ENCODE data around the gene ATP6V1E1.

ATP6V1E1 gene

DNA sequence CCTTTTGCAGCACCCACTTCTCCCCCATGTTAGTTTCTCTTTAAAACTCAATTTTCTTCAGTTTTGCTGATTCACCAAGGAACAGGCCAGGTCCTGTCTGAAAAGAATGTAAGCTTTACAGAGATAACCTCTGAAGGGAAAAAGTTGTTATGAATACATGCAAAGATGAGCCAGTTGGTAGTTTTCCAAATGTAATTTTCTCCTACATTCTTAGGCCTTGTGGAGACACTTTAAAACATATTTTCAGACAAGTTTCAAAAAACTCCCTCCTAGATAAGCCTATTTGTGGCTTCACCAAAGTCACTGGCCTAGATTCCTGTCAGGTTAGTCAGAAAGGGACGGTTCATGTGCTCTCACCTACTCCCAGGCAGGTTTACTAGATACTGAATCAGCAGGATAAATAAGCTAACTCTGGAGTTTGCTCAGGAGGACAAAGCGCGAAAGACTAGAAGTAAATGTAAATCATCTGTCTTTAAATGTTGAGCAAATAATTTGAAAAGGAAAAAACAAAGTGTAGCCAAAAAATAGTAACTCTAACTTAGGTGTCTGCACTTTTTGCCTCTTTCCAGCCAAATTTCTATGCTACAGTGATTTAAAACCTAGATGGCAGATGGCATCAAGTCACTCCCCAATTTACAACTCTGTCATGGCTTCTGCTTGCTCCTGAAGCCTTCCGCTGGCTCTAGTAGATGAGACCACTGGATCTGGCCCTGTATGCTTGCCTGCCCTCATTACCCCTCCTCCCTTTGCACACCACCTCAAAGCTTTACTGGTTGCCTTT lies 4.9 kb upstream of the ATP6V1E1 start:
- no peak for DNase-seq

DNA sequence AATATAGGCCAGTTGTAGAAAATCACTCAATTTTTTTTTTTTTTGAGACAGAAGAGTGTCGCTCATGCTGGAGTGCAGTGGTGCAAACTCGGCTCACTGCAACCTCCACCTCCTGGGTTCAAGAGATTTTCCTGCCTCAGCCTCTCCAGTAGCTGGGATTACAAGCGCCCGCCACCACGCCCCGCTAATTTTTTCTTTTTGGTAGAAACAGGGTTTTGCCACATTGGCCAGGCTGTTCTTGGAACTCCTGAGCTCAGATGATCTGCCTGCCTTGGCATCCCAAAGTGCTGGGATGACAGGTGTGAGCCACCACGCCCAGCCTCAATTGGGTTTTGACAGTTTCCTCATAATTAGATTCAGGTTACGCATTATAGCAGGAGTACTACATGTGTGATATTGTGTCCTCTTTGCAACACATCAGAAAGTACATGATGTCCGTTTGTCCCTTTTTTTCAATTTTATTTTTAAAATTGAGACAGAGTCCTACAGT lies 2.6 kb upstream of the ATP6V1E1 start:
- no peak for DNase-seq

DNA sequence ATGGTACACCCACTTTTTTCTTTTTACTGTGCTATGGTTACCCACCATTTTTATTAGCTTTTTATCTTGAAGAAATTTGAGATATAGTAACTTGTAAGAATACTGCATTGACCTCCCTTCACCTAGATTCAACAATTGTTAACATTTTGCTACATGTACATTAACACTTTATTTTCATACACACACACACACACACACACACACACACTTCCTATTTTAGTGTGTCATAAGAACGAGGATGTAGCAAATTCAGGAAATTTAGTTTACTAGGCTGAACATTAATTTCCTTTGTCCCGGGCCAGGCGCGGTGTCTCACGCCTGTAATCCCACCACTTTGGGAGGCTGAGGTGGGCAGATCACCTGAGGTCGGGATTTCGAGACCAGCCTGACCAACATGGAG lies 1.1 kb upstream of the ATP6V1E1 start:
- DNase-seq: no peak

DNA sequence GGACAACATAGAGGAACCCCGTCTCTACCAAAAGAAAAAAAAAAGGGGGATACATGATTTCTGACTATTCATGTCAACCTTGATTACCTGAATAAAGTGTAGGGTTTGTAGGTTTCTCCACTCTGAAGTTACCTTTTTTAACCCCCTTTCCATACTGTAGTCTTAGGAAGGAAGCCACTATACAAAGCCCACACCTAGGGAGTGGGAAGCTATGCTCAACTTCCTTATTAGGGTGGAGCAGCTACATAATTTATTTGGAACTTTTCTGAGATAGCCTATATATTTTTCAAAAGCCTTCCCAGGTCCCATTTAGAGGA lies 582 bp upstream of the ATP6V1E1 start:
- no peak for DNase-seq

DNA sequence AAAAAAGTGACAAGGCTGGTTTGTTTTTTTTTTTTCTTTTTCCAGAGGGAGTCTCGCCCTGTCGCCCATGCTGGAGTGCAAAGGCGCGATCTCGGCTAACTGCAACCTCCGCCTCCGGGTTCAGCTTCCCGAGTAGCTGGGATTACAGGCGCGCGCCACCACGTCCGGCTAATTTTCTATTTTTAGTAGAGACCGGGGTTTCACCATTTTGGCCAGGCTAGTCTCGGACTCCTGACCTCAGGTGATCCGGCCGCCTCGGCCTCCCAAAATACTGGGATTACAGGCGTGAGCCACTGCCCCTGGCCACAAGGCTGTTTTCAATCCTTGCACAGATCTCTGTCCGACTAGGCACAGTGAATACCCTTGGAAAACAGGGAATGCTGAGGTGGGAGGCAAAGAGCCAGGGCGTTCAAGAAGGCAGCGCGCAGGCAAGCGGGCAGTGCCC lies 566 bp downstream of the ATP6V1E1 start:
- no peak for DNase-seq

DNA sequence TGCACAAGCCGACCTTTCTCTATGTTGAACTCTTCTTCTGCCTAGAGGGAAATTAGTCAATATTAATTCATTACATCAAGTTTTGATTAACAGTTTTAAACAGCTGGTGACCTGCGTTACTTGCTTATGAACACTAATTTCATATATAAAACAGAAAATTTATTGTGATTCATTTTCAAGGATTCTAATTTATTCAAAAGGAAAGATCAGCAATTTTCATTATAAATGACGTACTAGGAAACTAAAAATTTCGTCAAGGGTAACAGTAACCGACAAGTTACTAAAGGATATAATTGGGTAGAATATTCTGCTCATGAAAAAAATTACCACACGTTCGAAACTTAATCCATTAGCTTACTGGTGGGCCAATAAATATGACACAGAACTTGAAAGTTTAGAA lies 15.3 kb downstream of the ATP6V1E1 start:
- no peak for DNase-seq

DNA sequence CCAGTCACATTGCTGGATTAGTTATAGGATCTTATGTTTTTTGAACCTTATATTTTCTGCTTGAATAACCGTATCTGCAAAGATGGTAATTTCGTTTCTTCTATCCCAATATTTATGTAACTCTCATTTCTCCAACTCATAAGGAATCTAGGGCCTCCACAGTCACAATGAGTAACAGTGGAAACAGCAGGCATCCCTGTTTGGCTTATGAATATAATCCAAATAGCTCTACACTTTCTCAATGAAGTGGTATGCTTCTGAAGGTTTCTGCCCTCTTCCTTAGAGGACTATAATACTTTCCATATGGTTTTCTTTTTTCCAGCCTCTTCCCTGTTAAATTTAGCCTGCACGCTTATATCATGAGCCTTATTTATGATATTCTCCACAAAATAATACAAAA lies 16.5 kb downstream of the ATP6V1E1 start:
- no peak for DNase-seq

DNA sequence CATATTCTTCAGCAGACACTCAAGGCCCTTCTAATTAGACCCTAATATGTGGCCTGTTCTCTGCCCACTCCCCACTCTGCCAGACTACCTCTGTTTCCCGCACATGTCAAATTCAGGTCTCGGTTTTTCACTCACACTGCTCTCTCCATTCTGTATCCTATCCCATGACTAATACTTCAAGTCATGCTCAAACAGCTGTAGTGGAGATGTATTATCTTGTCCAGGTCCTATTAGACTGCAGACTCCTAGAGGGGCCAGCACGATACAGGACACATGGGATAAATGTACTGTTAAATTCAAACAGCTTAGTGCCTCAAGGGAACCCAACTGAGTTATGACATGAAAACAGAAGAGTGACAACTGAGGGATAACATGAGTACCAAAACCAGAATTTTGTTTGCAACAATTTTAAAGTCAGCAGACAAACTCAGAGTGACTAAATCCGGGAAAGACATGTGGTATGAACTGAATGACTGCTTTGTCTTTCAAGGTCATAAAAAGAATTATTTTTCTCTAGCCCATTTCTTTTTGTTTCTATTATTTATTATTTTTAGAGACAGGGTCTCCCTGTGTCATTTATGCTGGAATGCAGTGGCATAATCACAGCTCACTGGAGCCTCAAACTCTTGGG lies 20.5 kb downstream of the ATP6V1E1 start:
- DNase-seq: no peak

DNA sequence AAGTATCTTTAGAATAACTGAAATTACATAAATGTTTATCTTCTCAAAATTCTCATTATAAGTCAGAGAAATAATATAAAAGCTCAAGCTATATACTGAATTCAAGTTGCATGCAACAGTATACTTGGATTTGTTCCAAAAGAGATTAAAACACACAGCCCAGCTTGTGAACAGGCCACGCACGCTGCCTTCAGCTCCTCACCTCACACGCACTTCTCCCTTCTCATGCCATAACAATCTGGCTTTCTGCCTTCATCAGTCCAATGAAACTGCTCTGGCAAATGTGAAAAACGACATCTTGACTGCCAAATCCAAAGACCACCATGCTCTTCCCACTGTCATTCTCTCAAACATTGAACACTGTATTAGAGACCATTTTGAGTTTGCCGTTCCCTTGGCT lies 22.1 kb downstream of the ATP6V1E1 start:
- DNase-seq: no peak

DNA sequence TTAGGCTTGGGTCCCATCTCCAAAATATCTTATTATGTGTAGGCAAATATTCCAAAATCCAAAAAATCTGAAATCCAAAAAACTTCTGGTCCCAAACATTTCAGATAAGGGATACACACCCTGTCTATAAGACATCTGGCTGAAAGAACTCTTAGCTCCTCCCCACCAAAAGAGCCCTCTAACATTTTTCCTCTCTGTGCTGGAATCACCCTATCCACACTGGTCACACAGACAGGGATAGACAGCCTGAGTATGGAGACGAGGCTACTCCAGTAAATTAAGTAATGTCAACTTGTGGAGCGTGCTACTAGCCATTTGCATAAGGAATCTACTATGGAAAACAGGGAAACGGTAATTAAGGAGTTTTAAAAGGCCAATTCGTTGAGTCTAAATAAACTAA lies 24.9 kb downstream of the ATP6V1E1 start:
- DNase-seq: no peak

DNA sequence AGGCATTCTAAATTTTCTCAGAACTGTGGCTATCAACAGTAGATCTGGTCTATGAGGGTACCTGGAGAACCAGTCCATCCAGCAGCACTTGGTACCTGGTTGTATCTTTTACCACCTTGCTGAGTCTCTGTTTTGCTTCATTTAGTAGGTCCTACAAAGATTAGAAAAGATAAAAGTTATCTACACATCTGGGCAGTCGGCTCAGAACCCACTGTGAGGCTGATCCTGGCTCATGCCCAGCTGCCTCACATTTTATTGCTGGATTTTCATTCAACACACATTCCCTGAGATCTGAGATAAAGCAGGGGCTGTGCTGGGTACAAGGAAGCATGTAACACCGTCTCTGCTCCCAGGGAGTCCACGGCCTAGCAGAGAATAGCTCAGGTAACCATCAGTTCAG lies 27.5 kb downstream of the ATP6V1E1 start:
- no peak for DNase-seq

DNA sequence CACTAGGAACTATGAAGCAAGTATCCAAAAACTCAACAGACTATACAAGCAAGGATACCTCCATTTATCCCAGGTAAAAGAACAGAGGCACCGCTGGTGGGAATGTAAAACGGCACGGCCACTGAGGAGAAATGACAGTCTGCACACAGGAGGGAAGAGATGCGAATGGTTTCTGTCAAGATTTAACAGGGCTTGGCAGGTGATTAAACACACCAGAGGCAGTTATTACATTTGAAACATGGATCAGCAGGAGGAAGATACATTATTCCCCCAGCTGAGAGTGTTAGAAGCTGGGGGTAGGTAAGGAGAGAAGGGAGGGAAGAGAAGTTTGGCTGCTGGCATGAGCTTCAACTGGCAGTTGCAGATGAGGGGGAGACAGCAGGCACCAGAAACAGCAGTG lies 30.2 kb downstream of the ATP6V1E1 start:
- no peak for DNase-seq

DNA sequence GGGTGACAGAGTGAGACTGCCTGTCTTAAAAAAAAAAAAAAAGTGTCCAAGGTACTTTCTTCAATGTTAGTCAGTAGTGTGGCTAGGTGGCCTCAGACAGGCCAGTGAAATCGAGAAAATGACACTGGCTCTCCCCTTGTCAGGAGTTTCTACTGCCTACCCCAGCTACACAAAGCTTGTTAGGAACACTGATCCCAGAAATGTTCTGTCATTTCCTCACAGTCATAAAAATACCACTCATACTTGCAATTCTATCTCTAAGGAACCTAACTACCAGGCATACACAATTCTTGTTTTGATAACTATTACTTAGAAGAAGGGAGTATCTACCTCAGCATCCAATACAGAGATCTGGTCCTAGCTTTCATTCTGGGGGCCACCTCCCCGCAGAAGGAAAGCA lies 31.3 kb downstream of the ATP6V1E1 start:
- no peak for DNase-seq

DNA sequence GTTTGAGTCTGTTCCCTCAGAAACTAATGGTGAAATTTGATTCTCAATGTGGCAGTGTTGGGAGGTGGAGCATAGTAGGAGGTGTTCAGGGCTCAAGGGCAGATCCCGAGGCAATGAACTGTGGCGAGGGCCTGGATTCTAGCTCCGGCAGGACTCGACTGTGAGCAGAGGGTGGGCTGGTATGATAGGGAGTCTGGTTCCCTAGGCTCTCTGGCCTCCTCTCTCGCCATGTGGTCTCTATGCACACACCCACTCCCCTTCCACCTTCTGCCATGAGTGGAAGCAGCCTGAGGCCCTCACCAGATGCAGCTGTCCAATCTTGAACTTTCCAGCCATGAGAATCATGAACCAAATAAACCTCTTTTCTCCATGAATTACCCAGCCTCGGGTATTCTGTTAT lies 32.3 kb downstream of the ATP6V1E1 start:
- DNase-seq: no peak

DNA sequence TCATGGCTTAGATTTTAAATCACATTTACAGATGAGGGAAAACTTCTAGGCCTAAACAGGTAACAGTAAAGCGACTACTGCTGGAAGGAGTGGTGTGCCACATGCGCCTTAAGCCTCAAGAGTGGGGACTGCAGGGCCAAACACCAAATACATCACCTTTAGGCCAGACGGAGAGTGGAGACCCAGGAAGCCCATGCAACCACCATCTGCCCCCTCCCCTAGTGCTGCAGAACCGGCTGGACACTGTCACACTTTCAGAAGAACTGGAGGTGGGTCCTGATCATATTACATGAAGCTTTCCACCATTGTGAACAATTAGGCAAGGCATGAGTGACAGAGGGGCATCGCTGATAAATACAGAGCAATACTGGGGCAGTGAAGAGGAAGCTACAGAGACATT lies 36.3 kb downstream of the ATP6V1E1 start:
- no peak for DNase-seq

DNA sequence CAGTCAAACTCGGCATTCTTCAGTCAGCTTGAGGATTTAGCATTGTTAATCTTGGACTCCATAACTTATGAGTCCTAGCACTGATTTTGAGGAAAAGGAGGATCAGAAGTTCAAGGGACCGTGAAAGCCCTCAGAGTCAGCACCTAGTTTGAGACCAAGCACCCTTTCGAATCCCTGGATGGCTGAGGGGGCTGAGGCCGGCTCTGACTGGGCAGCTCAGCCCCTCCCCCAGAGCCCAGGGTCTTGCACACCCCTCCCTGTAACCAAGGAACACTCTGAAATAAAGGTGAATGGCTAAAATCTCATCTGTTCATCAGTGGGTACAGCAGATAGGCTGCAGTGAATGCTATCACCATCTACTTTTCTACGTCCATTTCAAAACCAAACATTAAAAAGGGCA lies 38.0 kb downstream of the ATP6V1E1 start:
- DNase-seq: no peak

DNA sequence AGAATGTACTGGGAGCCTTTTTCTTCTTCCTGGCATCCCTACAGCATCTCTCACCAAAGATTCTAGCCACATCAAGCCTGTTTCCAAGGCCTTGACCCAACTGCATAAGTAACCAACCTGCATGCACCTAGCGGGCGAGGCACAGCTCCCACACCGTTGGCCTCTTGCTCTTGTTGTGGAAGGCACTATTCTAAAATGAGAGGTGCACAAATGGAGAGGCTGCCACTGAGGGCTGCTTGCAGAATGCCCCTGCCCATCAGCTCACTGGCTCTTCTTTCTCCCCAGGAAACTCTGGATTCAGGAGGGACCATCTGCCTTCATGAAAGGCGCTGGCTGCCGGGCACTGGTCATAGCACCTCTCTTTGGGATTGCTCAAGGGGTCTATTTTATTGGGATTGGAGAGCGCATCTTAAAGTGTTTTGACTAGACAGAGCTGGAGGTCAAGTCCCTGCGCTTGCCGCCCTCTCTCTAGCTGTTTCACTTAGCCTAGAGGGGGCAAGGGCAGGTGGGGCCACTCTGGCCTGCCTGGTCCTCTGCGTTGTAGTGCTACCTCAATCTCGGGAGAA lies 38.7 kb downstream of the ATP6V1E1 start:
- no peak for DNase-seq

DNA sequence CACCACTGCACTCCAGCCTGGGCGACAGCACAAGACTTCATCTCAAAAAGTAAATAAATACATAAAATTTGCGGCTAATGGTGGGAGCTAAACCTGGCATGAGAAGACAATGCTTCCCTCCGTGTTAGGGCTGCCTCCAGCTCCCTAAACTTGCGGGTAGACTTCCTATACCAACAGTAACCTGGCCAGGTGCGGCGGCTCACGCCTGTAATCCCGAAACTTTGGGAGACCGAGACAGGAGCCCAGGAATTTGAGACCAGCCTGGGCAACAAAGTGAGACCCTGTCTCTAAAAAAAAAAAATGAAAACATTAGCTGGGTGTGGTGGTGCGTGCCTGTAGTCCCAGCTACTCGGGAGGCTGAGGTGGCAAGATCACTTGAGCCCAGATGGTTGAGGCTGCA lies 39.9 kb downstream of the ATP6V1E1 start:
- DNase-seq: no peak

DNA sequence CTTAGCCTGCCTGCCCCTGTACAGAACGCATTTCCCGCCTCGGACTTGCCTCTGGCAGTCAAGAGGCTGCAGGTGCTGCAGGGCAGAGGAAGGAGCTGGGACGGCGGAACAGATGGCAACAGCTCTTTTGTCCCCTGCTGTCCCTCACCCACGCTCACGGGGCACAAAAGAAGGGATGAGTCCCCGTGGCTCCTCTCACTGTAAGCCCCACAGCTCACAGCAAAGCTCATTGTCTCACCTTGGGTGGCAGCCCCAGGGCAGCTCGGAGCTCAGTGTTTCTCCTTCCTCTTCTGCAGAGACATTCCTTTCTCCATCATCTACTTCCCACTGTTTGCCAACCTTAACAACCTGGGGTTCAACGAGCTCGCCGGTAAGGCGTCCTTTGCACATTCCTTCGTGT lies 40.9 kb downstream of the ATP6V1E1 start:
- no peak for DNase-seq

DNA sequence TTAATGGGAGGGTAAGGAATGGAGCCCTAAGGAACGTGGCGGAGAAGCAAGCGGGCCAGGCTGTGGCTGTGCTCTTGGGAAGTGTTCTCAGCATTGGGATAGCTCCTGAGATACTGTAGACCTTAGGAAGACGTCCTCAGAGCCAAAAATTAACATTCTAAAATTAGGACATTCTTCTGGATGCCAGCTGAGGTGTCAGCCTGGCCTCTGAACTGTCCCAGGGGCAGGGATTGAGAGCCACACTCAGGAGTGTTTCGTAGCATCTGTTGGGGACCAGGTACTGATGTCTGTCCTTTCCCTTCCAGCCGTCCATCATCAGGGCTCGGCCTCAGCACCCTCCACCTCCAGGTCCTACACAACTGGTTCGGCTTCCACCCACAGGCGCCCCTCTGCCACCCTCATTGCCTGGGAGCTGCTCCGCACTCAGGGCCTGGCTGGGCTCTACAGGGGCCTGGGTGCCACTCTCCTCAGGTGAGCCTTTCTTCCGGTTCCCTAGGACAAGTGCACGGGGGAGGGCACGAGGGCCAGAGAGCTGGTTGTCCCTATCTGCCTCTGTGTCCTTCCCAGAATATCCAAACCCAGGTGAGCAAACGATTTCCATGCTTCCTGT lies 41.6 kb downstream of the ATP6V1E1 start:
- no peak for DNase-seq

DNA sequence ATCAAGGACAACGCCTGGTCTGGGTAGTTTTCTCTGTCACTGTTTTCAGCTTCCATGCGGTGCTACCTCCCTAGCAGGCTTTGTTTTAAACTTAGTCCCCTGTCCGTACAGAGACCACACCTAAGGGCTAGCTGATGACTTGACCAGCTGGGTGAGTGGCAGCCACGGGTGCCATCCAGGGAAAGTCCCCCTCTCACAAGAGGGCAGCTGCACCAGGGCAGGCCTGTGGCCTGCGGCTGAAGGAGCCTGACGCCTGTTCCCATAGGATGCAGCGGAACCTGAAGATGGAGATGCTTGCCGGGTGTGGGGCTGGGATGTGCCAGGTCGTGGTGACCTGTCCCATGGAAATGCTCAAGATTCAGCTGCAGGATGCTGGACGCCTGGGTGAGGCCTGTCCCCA lies 45.4 kb downstream of the ATP6V1E1 start:
- no peak for DNase-seq

DNA sequence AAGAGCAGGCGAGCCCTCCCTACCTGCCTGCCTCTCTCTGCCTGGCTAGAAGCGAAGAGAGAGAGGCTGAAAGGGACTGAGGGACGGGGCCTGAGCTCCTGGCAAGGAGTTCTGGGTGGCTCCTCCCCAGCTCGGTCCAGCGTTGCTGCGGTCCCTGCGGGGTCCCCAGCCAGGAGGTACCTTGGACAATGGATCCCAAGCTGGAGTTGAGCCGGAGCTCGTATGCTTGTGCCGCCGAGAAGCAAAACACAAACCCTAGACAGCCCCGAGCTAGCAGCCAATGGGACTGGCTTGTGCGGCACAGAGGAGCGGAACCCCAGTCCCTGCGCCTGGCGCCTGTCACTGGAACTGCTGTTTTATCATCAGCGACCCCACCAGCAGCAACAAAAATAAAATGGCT lies 46.9 kb downstream of the ATP6V1E1 start:
- DNase-seq: no peak

DNA sequence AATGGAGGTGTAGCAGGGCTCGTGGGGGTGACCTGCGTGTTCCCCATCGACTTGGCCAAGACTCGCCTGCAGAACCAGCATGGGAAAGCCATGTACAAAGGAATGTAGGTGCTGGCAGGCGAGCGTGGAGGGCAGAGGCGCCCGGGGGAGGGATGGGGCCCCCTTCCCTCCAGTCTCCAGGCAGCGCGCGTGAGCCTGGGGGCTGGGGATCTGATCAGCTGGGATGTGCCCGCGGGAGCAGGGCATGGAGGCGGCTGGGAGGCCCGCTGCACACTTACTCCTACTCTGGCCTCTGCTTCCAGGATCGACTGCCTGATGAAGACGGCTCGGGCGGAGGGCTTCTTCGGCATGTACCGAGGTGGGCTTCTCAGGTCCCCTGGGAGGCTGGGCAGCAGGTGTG lies 47.5 kb downstream of the ATP6V1E1 start:
- no peak for DNase-seq

DNA sequence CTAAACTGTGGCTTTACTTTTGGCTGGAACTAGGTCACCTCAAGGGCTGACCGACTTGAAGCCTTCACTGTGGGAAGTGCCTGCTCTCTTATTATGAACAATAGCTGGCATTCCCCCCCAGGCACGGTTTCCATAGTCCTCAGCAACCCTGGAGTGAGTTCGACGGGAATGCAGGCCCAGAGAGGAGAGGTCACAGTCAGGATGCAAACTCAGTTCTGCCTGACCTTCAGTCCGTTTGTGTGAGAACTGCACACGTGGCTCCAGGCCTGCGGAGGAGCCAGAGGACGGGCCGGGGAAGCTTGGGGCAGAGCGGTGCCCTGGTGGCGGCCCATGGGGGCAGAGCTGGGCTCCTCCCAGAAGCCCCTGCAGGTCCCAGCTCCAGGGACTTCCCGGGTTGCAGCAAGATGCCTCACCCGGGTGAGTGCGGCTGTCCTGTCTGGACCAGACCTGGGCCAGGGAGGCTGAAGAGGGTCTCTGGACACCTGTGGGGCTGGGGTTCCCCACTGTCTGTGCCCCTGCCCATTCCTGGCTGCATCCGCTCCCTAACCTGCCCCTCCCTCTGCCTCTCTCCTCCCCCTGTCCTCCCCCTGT lies 48.0 kb downstream of the ATP6V1E1 start:
- DNase-seq: no peak

Measured in stimulated activated naive CD4-positive, alpha-beta T cell (primary cell).